Activated CD8-positive, alpha-beta T cell treated with anti-CD3 and anti-CD28 coated beads for 36 hours (primary cell): ENCODE measurements around the gene TMC8. TPM values are rescaled to one million over a fixed set of nuclear protein-coding genes. Genes with fewer than 3 reads are reported as not detected.

Experiments
- ATAC-seq: fragments of 200-7000 bp; cut with Tn5 transposase; one replicate; pipeline ENCODE4 v1.10.0; 2021; ENCODE audit warnings: mild to moderate bottlenecking, moderate library complexity
- CTCF ChIA-PET: fragments of 350-600 bp; sonication (Branson Sonifier 250); formaldehyde crosslinking; loops from one replicate; lab custom pipeline; 2021; ENCODE audit warnings: antibody characterized with exemption; lab: Charles Lee
- POLR2A ChIA-PET: fragments of 350-600 bp; sonication (Branson Sonifier 250); formaldehyde crosslinking; loops from one replicate; lab custom pipeline; 2021; ENCODE audit warnings: antibody characterized with exemption; lab: Charles Lee
- DNase-seq: peaks from one replicate; pipeline ENCODE4 v3.0.0-alpha.2; 2020
- H3K27ac Mint-ChIP-seq: one replicate; pipeline ENCODE4 v1.8.0; 2021; ENCODE audit warnings: mild to moderate bottlenecking, mixed read lengths
- H3K27me3 Mint-ChIP-seq: one replicate; pipeline ENCODE4 v1.8.0; 2021; ENCODE audit warnings: mixed read lengths
- H3K36me3 Mint-ChIP-seq: one replicate; pipeline ENCODE4 v1.8.0; 2021; ENCODE audit warnings: low read depth, mixed read lengths
- H3K4me1 Mint-ChIP-seq: one replicate; pipeline ENCODE4 v1.8.0; 2021; ENCODE audit warnings: low read depth, mixed read lengths
- H3K4me3 Mint-ChIP-seq: one replicate; pipeline ENCODE4 v1.8.0; 2021; ENCODE audit warnings: mild to moderate bottlenecking, moderate library complexity, mixed read lengths
- H3K9me3 Mint-ChIP-seq: one replicate; pipeline ENCODE4 v1.8.0; 2021; ENCODE audit warnings: mixed read lengths
- intact Hi-C: fragments of 100-400 bp; cut with micrococcal nuclease; formaldehyde crosslinking; loops from one replicate; pipeline ENCODE4 v1.10.0; 2022
- total RNA-seq, 2 experiments: library from RNA; stranded (reverse); gene quantifications; one replicate each; pipeline ENCODE4 v1.2.3, GENCODE V29; 2021
- TF ChIP-seq, protein P1 (sequence below): fragments of 200-600 bp; IDR thresholded peaks from one replicate; pipeline ENCODE4 v1.8.0; 2022; ENCODE audit warnings: antibody characterized with exemption, mild to moderate bottlenecking

The TMC8 gene
- total RNA-seq, 2 experiments from 2014 or later = 182 to 197 TPM

DNA sequence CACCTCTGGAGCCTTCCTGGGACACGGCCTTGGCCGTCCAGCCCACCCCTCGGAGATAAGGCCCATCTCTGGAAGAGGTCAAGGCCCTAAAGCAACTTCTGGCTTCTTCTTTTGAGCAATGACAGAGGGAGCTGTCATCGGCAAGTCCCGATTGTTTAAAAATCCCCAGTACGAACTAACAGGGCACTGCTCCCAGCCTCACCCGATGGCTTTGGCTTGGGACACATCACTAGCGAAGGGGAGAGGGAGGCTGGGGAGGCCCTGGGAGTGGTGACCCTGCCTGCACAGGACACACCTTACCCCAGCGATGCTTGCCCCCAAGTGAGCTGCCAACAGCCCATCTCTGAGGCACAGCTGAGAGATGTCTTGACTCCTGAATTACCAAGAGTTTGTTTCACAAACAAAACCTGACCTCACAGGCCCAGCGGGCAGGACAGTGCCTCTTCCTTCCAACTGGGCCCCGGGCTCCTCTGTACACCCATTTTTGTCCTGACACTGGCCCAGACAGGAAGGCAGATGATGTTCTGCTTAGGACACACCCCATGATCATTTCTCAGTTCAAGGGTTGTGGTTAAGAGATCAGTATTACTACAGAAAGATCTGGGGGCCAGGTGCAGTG, 42.6 kb downstream of the TMC8 start:
- peaks cover 57% of the 10 kb centered on the region for H3K4me1 Mint-ChIP-seq
- peak; percentile 27 for ATAC-seq
- intact Hi-C loops = no loop called here

DNA sequence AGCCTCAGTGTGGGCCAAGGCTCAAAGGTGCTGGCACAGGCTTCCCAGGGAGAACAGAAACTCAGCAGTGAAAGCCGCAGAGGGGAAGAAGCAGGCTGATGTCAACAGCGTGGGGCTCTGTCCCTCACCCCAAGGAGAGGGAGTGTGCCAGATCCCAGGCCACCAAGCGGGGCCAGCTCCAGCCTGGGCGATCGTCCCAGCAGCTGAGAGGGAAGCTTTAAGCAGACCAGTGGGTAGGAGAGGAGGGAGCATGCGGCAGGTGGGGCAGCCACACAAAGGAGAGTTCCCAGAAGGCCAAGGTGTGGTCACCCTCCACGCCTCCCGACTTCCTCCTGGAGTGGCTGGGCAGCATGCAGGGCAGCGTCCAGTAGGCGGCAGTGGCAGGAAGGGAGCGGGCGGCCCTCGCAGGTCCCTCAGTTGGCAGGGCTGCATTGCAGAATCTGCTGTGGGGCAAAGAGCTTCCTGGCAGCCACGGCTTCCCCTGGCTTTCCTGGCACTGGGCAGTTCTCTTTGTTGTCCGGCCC, 43.8 kb downstream of the TMC8 start:
- Mint-ChIP-seq H3K27ac (no peak overlapping the region), H3K4me3 (no peak overlapping the region), H3K36me3 (peaks cover 62% of the 10 kb centered on the region), H3K9me3 (no peaks in the 10 kb centered on the region), H3K4me1 (peaks cover 56% of the 10 kb centered on the region), H3K27me3 (no peaks in the 10 kb centered on the region)
- ChIA-PET POLR2A (interaction anchor here (0.7 to 10.2 kb wide), 13 partner anchors 10 to 152 kb away, joined by 3 to 100 read pairs (median 5); partner anchors contain the start of genes AFMID, TK1 and TMC8), CTCF (interaction anchor here (1.1 to 3.9 kb wide), 5 partner anchors 10 to 89 kb away, joined by 3 to 29 read pairs (median 17); partner anchors contain the start of genes AFMID and TK1)
- no peak for DNase-seq
- ATAC-seq = no peak
- intact Hi-C loops = no loop called here
- TF ChIP-seq, protein P1, sequence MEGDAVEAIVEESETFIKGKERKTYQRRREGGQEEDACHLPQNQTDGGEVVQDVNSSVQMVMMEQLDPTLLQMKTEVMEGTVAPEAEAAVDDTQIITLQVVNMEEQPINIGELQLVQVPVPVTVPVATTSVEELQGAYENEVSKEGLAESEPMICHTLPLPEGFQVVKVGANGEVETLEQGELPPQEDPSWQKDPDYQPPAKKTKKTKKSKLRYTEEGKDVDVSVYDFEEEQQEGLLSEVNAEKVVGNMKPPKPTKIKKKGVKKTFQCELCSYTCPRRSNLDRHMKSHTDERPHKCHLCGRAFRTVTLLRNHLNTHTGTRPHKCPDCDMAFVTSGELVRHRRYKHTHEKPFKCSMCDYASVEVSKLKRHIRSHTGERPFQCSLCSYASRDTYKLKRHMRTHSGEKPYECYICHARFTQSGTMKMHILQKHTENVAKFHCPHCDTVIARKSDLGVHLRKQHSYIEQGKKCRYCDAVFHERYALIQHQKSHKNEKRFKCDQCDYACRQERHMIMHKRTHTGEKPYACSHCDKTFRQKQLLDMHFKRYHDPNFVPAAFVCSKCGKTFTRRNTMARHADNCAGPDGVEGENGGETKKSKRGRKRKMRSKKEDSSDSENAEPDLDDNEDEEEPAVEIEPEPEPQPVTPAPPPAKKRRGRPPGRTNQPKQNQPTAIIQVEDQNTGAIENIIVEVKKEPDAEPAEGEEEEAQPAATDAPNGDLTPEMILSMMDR = no peak

More for the DNA sequence above, 42.6 kb downstream of the TMC8 start:
- Mint-ChIP-seq H3K36me3 (peaks cover 50% of the 10 kb centered on the region), H3K9me3 (no peaks in the 10 kb centered on the region), H3K4me3 (no peak overlapping the region), H3K27ac (peak overlapping the region; percentile 81), H3K27me3 (no peaks in the 10 kb centered on the region)
- TF ChIP-seq, protein P1 = no peak
- ChIA-PET POLR2A (interaction anchor here (0.6 to 10.2 kb wide), 8 partner anchors 8 to 48 kb away, joined by 3 to 100 read pairs (median 6); partner anchors contain the start of genes AFMID, TK1 and TMC8), CTCF (interaction anchor here (1.3 kb wide), 1 partner anchor 36 kb away, joined by 4 read pairs; no protein-coding TSS in a partner anchor)
- DNase-seq = no peak

DNA sequence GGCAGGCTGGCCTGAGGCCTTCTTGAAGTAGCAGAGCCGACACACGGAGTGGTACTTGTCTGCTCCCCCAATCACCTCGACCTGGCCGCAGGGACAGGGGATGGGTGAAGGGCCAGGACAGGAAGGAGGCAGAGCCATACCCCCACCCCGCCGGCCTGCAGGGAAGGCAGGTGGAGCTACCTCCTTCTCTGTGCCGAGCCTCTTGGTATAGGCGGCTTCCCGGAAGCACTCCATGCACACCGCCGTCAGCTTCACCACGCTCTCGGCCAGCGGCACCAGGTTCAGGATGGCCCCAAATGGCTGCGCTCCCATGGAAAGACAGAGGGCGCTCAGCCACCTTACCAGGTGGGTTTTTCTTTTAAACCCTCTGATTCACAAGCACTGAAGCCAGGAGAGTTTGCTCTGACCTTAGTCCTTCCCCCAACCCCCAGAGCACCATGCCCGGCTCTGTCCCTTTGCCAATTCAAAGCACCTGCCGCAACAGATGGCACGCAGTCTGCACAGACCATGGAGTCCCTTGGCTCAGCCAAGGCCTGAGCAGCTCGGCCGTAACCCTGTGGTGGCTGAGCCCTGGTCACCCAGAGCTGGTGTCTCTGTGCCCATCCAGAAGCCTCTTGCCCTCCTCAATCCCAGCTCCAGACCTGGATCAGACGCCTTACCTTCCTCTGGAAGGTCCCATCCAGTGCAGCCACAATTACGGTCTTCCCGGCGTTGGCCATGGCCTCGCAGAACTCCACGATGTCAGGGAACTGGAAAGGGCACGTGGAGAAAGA, 44.5 kb downstream of the TMC8 start:
- DNase-seq = no peak
- peaks cover 68% of the 10 kb centered on the region for H3K36me3 Mint-ChIP-seq
- intact Hi-C loops = no loop called here
- H3K27me3 Mint-ChIP-seq = no peaks in the 10 kb centered on the region
- POLR2A ChIA-PET = interaction anchor here (0.7 to 10.2 kb wide), 14 partner anchors 10 to 152 kb away, joined by 3 to 100 read pairs (median 5); partner anchors contain the start of genes AFMID, TK1 and TMC8
- TF ChIP-seq, protein P1 = no peak
- ATAC-seq = no peak
- CTCF ChIA-PET = interaction anchor here (1.1 to 3.9 kb wide), 12 partner anchors 8 to 90 kb away, joined by 3 to 31 read pairs (median 8); partner anchors contain the start of genes AFMID and TK1
- peaks cover 49% of the 10 kb centered on the region for H3K4me1 Mint-ChIP-seq
- H3K9me3 Mint-ChIP-seq = no peaks in the 10 kb centered on the region
- no peak overlapping the region for H3K4me3 Mint-ChIP-seq
- H3K27ac Mint-ChIP-seq = no peak overlapping the region

DNA sequence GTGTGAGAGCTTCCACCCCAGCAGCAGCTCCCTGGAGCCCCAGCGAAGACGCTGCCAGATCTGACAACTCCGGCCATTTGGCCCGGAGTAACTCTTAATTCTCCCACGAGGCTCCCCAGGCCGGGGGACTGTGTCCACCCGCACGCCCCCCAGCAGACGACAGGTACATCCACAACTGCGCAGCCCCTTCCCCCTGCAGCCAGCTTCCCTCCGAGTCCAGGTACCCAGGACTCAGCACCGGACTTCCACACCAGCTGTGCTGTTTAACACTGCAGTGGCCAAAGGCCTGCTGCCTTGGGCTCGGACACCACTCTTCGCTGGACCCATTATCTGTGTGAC, 45.0 kb downstream of the TMC8 start:
- Mint-ChIP-seq H3K4me1 (peaks cover 48% of the 10 kb centered on the region), H3K36me3 (peaks cover 71% of the 10 kb centered on the region), H3K27ac (no peak overlapping the region), H3K27me3 (no peaks in the 10 kb centered on the region), H3K4me3 (no peak overlapping the region), H3K9me3 (no peaks in the 10 kb centered on the region)
- intact Hi-C loops = no loop called here
- ChIA-PET POLR2A (interaction anchor here (1.0 to 10.2 kb wide), 10 partner anchors 9 to 153 kb away, joined by 3 to 100 read pairs (median 4); partner anchors contain the start of genes AFMID and TK1), CTCF (interaction anchor here (1.0 to 3.9 kb wide), 17 partner anchors 8 to 156 kb away, joined by 3 to 31 read pairs (median 7); partner anchors contain the start of genes AFMID and TK1)
- DNase-seq (no peak), ATAC-seq (no peak)
- TF ChIP-seq, protein P1 = no peak
